Astrocyte (in vitro differentiated cells and primary cell): Measurements from ENCODE around the gene CHRFAM7A.
"Not testable (repeated sequence)": the region's sequence is repeated elsewhere in the genome, so short reads cannot be mapped to it uniquely, and the experiment has no call there.

Experiments
- CTCF ChIP-seq: IDR thresholded peaks from 2 replicates; pipeline ENCODE4 v1.5.1; 2011; ENCODE audit warnings: low read depth, mild to moderate bottlenecking, inconsistent platforms, low read length, moderate library complexity; ENCODE audit not compliant: insufficient read depth
- EZH2 ChIP-seq: IDR thresholded peaks from 2 replicates; pipeline ENCODE4 v1.6.1; 2012; ENCODE audit warnings: mild to moderate bottlenecking, low read length, inconsistent platforms; ENCODE audit not compliant: insufficient read depth

GRCh38 chr15:30374862-30375261 is 18.5 kb downstream of the CHRFAM7A start:
- TF ChIP-seq CTCF, EZH2: not testable (repeated sequence)
